Measurements from ENCODE around the gene PAPLN.

DNA sequence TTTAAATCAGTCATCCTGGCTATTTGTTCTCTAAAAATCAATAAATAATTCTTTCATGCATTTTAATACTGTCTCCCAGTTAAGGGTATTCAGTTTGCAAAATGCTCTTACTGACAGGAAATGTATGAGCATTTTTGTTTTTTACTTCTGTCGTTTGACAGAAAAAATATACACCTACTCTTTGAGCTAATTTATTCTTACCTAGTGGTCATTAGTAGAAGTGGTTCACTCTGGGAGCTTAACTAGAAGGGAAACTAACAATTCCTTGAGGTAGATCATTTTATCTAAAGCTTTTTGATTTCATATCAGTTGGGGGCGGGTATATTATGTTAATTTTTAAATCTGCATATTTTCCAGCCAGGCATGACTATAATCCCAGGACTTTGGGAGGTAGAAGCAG lies 33.8 kb upstream of the PAPLN start:
- TF ChIP-seq, protein P1, sequence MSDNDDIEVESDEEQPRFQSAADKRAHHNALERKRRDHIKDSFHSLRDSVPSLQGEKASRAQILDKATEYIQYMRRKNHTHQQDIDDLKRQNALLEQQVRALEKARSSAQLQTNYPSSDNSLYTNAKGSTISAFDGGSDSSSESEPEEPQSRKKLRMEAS (IDR thresholded peaks at IDR 0.05) = no peak
- no peak for TF ChIP-seq CEBPB (IDR thresholded peaks at IDR 0.05; ENCODE audit: low read depth)
- TF ChIP-seq, protein P2, sequence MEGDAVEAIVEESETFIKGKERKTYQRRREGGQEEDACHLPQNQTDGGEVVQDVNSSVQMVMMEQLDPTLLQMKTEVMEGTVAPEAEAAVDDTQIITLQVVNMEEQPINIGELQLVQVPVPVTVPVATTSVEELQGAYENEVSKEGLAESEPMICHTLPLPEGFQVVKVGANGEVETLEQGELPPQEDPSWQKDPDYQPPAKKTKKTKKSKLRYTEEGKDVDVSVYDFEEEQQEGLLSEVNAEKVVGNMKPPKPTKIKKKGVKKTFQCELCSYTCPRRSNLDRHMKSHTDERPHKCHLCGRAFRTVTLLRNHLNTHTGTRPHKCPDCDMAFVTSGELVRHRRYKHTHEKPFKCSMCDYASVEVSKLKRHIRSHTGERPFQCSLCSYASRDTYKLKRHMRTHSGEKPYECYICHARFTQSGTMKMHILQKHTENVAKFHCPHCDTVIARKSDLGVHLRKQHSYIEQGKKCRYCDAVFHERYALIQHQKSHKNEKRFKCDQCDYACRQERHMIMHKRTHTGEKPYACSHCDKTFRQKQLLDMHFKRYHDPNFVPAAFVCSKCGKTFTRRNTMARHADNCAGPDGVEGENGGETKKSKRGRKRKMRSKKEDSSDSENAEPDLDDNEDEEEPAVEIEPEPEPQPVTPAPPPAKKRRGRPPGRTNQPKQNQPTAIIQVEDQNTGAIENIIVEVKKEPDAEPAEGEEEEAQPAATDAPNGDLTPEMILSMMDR (IDR thresholded peaks at IDR 0.05 in 2 of 3, conservative IDR thresholded peaks at IDR 0.05 in 1 of 3; ENCODE audit: borderline replicate concordance in 1 of 3, insufficient read depth in 1 of 3, low read depth in 2 of 3, low read length in 2 of 3) = no peak
- no peak for TF ChIP-seq TCF7L2 (IDR thresholded peaks at IDR 0.05; ENCODE audit: borderline replicate concordance, extremely low read depth, insufficient read depth, insufficient read length)
- no peak for TF ChIP-seq RAD21 (IDR thresholded peaks at IDR 0.05; ENCODE audit: low read depth)
- no peak for TF ChIP-seq POLR2A (IDR thresholded peaks at IDR 0.05; ENCODE audit: borderline replicate concordance, extremely low read depth, insufficient read depth, insufficient read length)
- no peak for TF ChIP-seq SP1 (IDR thresholded peaks at IDR 0.05; ENCODE audit: low read depth)
